HT1080 (cell line): Measurements from ENCODE around the gene CD209. TPM values are rescaled to one million over a fixed set of nuclear protein-coding genes. Genes with fewer than 3 reads are reported as not detected.

Experiments used
- DNase-seq: peaks from one replicate; pipeline ENCODE4 v3.0.0-alpha.2; 2015; ENCODE audit warnings: low read depth
- total RNA-seq: library from RNA; depleted of rRNA; stranded (reverse); fragments of >200 nt; shearing (Covaris generic); gene quantifications from 2 replicates; pipeline ENCODE4 v1.2.3, GENCODE V29; 2014

The CD209 gene
- total RNA-seq, 1 experiment from 2014 or later: not detected

GRCh38 chr19:7709932-7710460 is 37.3 kb downstream of the CD209 start:
- DNase-seq: no peak

- no peak for DNase-seq
Measured at GRCh38 chr19:7706955-7707456, 40.3 kb downstream of the CD209 start.

- DNase-seq: no peak
Measured at GRCh38 chr19:7706188-7706954, 41.0 kb downstream of the CD209 start.

GRCh38 chr19:7705387-7706187 is 41.7 kb downstream of the CD209 start:
- DNase-seq: no peak

- no peak for DNase-seq
Measured at GRCh38 chr19:7704280-7705060, 42.9 kb downstream of the CD209 start.

- DNase-seq: no peak
Measured at GRCh38 chr19:7703332-7703731, 44.0 kb downstream of the CD209 start.

- DNase-seq: no peak
Measured at GRCh38 chr19:7701654-7702457, 45.5 kb downstream of the CD209 start, which contains the start of gene FCER2. FCER2 (minus strand) TSS chr19:7702131; CDS start chr19:7699760, 2,371 bp downstream.

GRCh38 chr19:7701049-7701653 is 46.2 kb downstream of the CD209 start:
- DNase-seq: no peak

DNA sequence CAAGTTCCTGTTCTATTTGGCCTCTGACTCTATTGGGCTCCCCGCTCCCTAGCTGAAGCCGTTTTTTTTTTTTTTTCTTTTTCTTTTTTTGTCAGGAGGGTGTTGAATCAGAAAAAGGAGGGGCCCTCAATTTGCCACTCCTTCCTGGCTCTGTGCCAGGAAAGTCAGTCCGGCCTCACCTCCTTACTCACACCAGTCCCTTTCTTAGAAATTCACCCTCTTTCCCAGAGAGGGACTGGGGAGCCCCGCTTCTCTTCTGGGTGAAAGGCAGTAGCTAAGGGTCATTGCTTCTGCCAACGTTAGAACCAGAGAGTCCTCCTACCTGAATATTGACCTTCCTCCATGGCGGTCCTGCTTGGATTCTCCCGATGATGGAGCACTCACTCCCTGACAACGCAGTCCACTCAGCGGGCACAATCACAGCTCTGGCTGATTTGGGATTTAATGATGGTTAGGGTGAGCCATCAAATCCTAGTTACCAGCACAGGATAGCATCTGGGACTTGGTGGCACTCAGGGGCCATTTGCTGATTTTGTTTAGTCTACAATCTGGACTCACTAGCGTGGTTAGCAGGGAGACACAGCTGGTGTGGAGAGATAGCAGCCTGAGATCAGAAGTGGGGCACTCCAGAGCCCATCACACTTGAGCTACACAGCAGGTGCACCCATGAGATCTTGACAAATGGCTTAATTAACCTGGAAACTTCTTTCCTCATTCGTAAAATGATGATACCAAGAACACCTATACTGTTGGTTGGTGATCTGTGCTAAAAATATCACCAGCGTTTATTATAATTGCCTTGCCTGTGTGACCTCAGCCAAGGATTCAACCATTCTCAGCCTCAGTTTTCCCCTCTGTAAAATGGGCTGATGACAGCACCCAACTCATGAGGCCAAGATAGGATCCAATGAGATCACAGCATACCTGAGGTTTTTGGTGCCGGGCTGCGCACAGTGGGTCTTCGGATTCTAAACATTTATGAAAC is 47.6 kb downstream of the CD209 start:
- peak; percentile 11 for DNase-seq

- no peak for DNase-seq
Measured at GRCh38 chr19:7699003-7699402, 48.3 kb downstream of the CD209 start.

DNA sequence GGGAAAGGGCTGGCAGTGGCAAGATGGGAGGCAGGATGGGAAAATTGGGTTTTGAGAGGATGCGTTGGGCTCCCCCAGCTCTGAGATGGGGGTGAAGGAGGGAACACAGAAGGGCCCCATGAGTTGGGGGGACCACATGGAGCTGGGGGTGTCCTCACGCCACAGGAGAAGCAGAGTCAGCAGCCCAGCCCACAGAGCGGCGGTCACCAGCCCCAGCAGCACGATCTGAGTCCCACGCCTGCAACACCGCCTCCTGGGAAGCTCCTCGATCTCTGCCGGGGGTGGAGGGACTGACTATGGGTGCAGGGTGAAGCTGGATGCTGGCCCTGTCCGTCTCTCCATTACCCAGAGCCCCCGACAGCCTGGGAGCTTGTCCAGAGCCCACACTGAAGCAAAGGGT is 48.8 kb downstream of the CD209 start:
- DNase-seq: no peak

DNA sequence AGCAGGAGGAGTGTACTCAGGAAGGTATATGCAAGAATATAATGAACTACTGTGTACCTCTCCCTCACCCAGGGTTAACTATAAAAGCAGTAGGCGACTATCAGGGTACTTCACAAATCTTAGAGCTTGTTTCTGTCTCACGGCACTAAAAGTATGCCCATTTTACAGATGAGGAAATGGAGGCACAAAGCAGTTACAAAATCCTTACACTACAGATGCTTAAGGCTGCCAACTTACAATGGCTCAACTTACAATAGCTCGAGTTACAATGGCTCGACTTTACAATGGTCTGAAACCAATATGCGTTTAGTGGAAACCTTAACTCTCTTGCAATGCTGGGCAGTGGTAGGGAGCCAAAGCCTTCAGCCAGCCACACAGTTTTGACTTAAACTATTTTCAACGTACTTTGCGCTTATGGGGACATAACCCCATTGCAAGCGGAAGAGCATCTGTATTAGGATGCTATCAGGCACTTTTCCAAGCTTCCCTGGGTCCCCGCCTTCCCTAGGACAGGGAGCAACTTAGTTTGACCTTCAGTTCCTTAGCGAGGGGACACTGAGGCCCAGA is 49.5 kb downstream of the CD209 start:
- no peak for DNase-seq

DNA sequence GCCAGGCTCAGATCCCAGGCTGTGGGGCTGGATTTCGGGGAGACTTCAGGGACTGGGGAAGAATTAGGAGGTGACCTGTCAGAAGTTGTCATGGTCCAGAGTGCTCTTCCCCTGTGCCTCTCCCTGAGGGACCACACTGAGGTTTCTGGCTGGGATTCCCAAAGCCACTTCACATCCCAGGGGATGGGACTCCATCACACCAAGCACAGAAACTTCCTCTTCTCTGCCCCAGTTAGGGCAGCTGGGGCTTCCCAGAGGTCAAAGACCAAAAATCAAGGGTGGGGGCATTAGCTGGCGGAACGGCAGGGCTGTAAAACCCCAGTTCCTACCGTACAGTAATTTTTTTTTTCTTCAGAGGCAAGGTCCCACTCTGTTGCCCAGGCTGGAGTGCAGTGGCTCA is 52.8 kb downstream of the CD209 start:
- no peak for DNase-seq

GRCh38 chr19:7692417-7693088 is 54.8 kb downstream of the CD209 start:
- DNase-seq: no peak

GRCh38 chr19:7691497-7691896 is 55.8 kb downstream of the CD209 start:
- DNase-seq: no peak

GRCh38 chr19:7690779-7691258 is 56.5 kb downstream of the CD209 start:
- no peak for DNase-seq
